GM12801 (cell line): ENCODE data around the gene LRRC4C.

Source experiments
- TF ChIP-seq, protein P1 (sequence below): IDR thresholded peaks from one replicate; pipeline ENCODE4 v1.5.1; 2011; ENCODE audit warnings: control low read depth; ENCODE audit not compliant: insufficient read length; ENCODE audit errors: extremely low read depth

The LRRC4C gene

GRCh38 chr11:41051919-41052635 lies 407.4 kb downstream of the LRRC4C start:
- TF ChIP-seq, protein P1, sequence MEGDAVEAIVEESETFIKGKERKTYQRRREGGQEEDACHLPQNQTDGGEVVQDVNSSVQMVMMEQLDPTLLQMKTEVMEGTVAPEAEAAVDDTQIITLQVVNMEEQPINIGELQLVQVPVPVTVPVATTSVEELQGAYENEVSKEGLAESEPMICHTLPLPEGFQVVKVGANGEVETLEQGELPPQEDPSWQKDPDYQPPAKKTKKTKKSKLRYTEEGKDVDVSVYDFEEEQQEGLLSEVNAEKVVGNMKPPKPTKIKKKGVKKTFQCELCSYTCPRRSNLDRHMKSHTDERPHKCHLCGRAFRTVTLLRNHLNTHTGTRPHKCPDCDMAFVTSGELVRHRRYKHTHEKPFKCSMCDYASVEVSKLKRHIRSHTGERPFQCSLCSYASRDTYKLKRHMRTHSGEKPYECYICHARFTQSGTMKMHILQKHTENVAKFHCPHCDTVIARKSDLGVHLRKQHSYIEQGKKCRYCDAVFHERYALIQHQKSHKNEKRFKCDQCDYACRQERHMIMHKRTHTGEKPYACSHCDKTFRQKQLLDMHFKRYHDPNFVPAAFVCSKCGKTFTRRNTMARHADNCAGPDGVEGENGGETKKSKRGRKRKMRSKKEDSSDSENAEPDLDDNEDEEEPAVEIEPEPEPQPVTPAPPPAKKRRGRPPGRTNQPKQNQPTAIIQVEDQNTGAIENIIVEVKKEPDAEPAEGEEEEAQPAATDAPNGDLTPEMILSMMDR, result no peak

DNA sequence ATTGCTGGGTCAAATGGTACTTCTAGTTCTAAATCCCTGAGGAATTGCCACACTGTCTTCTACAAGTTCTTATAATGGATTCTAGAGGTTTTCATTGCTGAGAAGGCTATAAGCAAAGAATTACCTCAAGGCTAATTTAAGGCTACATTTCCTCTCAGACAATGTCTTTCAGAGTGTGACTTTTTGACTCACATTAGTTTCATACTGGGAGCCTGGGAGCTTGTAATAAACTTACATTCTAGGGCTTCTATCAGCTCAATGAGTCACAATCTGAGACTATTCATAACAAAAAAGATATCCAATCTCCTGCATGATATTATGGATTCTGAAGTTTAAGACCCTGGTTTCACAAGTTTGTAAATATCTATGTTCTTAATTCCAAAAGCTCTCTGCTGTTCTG lies 408.7 kb downstream of the LRRC4C start:
- TF ChIP-seq, protein P1, result no peak

GRCh38 chr11:41047229-41047628 lies 412.2 kb downstream of the LRRC4C start:
- TF ChIP-seq, protein P1, result no peak

GRCh38 chr11:41045266-41045665 lies 414.2 kb downstream of the LRRC4C start:
- TF ChIP-seq, protein P1, result no peak

GRCh38 chr11:41044747-41045146 lies 414.7 kb downstream of the LRRC4C start:
- TF ChIP-seq, protein P1, result no peak

- TF ChIP-seq, protein P1, result no peak
Measured at GRCh38 chr11:41042688-41043087, 416.8 kb downstream of the LRRC4C start.

GRCh38 chr11:41040474-41040873 lies 419.0 kb downstream of the LRRC4C start:
- TF ChIP-seq, protein P1, result no peak

DNA sequence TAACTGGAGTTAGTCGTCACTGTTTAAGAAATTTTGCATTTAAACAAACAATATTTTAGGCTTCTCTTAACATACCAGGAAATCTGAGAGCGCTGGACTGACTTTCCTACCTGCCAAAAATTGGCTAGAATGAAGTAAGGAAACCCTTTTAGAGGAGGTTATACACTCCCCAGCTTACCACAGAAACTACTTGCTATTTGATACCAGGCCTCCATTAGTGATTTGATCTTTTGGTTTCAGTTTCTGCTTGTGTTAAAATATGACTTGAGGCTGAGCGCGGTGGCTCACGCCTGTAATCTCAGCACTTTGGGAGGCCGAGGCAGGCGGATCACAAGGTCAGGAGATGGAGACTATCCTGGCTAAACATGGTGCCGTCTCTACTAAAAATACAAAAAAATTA lies 419.9 kb downstream of the LRRC4C start:
- TF ChIP-seq, protein P1, result no peak
